Prostate gland (tissue), 2 donors: Measurements from ENCODE around the gene GAP43. TPM values are rescaled to one million over a fixed set of nuclear protein-coding genes. Genes with fewer than 3 reads are reported as not detected.

ENCODE experiments used
- DNase-seq: peaks from one replicate; pipeline ENCODE4 v3.0.0-alpha.2; 2019; ENCODE audit warnings: low spot score
- H3K27ac ChIP-seq, 2 donors: fragments of 200-600 bp; sonication (generic); 2 replicates each; pipeline ENCODE4 v1.5.1; 2017 to 2019
- H3K27me3 ChIP-seq: fragments of 200-600 bp; sonication (generic); replicated peaks from 2 replicates; pipeline ENCODE4 v1.5.1; 2019; ENCODE audit not compliant: insufficient read depth
- H3K36me3 ChIP-seq, 2 donors: fragments of 200-600 bp; sonication (generic); 1 replicate in 1 of 2; 2 replicates in 1 of 2; pipeline versions ENCODE4 v1.5.1 to v1.8.1; 2017 to 2019
- H3K4me1 ChIP-seq: fragments of 200-600 bp; sonication (generic); replicated peaks from 2 replicates; pipeline ENCODE4 v1.5.1; 2019
- H3K4me3 ChIP-seq, 2 donors: fragments of 200-600 bp; sonication (generic); 2 replicates each; pipeline ENCODE4 v1.5.1; 2017 to 2019
- H3K9me3 ChIP-seq: fragments of 200-600 bp; sonication (generic); 2 replicates; pipeline ENCODE4 v1.5.1; 2017
- POLR2A ChIP-seq: fragments of 450-650 bp; IDR thresholded peaks from one replicate; pipeline ENCODE4 v1.6.1; 2016; ENCODE audit warnings: antibody characterized with exemption, mild to moderate bottlenecking
- POLR2AphosphoS5 ChIP-seq: sonication (generic); formaldehyde crosslinking; IDR thresholded peaks from one replicate; pipeline ENCODE4 v1.6.1; 2017; ENCODE audit warnings: antibody characterized with exemption
- WGBS: methylation state at CpG from one replicate; pipeline ENCODE4 v1.1.5; 2018; 5-methylcytosine and 5-hydroxymethylcytosine counted together
- intact Hi-C: fragments of 100-400 bp; cut with DNase I; formaldehyde crosslinking; loops from one replicate; pipeline ENCODE4 v1.14.2; 2022
- total RNA-seq, 2 donors: library from RNA; depleted of rRNA; stranded (reverse); fragments of >200 nt; gene quantifications; one replicate each; pipeline ENCODE4 v1.1.0, GENCODE V29; 2016
- TF ChIP-seq, protein P1 (sequence below), 4 experiments: fragments of 200-600 bp in 2 of 4; fragments of 450-650 bp in 2 of 4; sonication (generic) in 2 of 4; IDR thresholded peaks; 1 replicate in 3 of 4; 2 replicates in 1 of 4; pipeline ENCODE4 v1.5.1; 2016 to 2019; ENCODE audit warnings: antibody characterized with exemption in 4 of 4, mild to moderate bottlenecking in 2 of 4, moderate library complexity in 2 of 4

Gene GAP43, protein sequence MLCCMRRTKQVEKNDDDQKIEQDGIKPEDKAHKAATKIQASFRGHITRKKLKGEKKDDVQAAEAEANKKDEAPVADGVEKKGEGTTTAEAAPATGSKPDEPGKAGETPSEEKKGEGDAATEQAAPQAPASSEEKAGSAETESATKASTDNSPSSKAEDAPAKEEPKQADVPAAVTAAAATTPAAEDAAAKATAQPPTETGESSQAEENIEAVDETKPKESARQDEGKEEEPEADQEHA
- under 1 TPM in 1 of 2 donors, not detected in 1; 0.74 TPM for total RNA-seq

DNA sequence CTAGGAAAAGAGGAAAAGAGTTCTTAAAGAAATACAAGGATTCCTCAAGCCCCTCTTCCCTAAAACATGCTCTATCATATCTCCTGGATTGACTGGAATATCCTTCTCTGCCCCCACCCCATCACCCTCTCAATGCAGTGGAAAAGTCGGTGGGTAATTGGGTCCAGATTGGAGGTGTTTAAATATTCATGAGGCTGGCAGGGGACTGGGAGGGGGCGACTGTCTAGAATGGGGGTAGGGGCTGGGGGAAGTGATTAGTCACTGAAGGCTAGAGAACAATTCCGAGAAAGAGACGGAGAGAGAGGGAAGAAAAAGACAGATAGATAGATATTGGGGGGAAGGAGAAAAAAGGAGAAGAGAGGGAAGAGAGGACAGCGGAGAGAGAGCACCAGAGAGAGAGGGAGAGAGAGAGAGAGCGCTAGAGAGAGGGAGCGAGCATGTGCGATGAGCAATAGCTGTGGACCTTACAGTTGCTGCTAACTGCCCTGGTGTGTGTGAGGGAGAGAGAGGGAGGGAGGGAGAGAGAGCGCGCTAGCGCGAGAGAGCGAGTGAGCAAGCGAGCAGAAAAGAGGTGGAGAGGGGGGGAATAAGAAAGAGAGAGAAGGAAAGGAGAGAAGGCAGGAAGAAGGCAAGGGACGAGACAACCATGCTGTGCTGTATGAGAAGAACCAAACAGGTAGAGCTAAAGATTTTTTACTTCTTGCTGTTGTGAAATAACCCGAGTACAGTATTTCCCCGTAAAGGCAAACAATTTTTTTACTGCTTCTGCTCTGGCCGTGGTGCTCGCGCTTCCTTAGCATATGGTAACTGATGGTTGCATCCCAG lies at the start of gene GAP43:
TSS of gene GAP43 (plus strand) at position 467 of the 825 bp plus-strand sequence. CDS start at position 647, 180 bp downstream.
- DNase-seq: no peak
- no peak for TF ChIP-seq POLR2A
- TF ChIP-seq, protein P1, sequence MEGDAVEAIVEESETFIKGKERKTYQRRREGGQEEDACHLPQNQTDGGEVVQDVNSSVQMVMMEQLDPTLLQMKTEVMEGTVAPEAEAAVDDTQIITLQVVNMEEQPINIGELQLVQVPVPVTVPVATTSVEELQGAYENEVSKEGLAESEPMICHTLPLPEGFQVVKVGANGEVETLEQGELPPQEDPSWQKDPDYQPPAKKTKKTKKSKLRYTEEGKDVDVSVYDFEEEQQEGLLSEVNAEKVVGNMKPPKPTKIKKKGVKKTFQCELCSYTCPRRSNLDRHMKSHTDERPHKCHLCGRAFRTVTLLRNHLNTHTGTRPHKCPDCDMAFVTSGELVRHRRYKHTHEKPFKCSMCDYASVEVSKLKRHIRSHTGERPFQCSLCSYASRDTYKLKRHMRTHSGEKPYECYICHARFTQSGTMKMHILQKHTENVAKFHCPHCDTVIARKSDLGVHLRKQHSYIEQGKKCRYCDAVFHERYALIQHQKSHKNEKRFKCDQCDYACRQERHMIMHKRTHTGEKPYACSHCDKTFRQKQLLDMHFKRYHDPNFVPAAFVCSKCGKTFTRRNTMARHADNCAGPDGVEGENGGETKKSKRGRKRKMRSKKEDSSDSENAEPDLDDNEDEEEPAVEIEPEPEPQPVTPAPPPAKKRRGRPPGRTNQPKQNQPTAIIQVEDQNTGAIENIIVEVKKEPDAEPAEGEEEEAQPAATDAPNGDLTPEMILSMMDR (IDR thresholded peaks at IDR 0.05): no peak
- no peak for TF ChIP-seq POLR2AphosphoS5
- intact Hi-C loops: no loop called here
- no peaks in the 10 kb centered on the region for H3K4me1 ChIP-seq
- WGBS: 4% methylated on average over 20 of the region's 20 CpGs
- no peak within 1 kb of the TSS for H3K27ac ChIP-seq
- H3K36me3 ChIP-seq: no peaks in the 10 kb centered on the region
- H3K9me3 ChIP-seq: no peaks in the 10 kb centered on the region
- H3K4me3 ChIP-seq: no peak within 1 kb of the TSS
- H3K27me3 ChIP-seq: no peaks in the 10 kb centered on the region

DNA sequence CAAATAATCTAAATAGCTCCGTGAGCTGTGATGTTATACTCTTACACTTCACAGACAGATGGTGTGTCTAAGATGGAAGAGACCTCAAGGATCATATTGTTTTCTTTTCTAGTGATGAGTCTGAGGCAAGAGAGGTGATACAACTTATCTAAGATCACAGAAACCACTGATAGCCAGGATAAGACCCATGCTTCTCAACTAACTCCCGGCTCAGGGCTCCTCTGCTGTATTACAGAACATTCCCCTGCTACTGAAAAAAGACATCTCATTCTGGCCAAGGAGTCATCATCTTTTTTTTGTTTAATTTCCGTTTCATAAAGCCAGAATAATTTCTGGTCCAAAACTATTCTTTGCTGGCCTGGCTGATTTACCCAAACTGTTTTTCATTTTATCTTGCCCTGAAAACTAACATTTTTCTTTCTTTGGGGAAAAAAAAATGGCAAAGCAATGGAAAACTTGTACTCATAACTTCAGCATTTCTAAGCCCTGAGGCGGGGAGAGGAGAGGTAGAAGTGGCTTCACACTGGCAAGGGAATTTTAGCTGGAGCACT lies 46.9 kb upstream of the GAP43 start:
- Histone ChIP-seq H3K27ac (no peak overlapping the region), H3K36me3 (no peaks in the 10 kb centered on the region), H3K4me3 (no peak overlapping the region), H3K9me3 (no peaks in the 10 kb centered on the region), H3K27me3 (no peaks in the 10 kb centered on the region), H3K4me1 (no peaks in the 10 kb centered on the region)
- TF ChIP-seq POLR2AphosphoS5: no peak
- TF ChIP-seq, protein P1 (IDR thresholded peaks at IDR 0.05): no peak
- no peak for TF ChIP-seq POLR2A
- DNase-seq: no peak
- intact Hi-C loops: no loop called here
- 42% methylated on average over 4 of the region's 4 CpGs for WGBS

DNA sequence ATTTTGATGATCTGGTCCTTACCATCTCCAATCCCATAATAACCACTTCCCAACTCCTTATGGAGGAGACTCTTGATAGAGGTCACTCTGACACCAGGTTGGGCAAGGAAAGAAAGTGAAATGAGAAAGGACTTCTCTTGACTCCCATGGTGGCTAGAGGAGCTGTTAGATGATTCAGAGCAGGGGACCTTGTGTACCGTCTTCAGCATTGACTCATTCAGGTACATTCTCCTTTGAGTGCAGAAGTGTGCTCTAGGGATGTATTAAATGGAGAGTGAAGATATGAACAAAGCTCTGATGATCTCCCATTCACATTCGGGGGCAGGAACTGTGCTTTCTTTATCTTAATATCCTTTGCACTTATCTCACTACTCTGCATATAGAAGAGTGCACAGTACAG lies 46.3 kb upstream of the GAP43 start:
- Histone ChIP-seq H3K4me1 (no peaks in the 10 kb centered on the region), H3K36me3 (no peaks in the 10 kb centered on the region), H3K4me3 (no peak overlapping the region), H3K27me3 (no peaks in the 10 kb centered on the region), H3K27ac (no peak overlapping the region), H3K9me3 (no peaks in the 10 kb centered on the region)
- TF ChIP-seq POLR2AphosphoS5 (no peak), POLR2A (no peak)
- TF ChIP-seq, protein P1 (IDR thresholded peaks at IDR 0.05): no peak
- DNase-seq: no peak
- 96% methylated on average over 2 of the region's 2 CpGs for WGBS
- intact Hi-C loops: no loop called here

DNA sequence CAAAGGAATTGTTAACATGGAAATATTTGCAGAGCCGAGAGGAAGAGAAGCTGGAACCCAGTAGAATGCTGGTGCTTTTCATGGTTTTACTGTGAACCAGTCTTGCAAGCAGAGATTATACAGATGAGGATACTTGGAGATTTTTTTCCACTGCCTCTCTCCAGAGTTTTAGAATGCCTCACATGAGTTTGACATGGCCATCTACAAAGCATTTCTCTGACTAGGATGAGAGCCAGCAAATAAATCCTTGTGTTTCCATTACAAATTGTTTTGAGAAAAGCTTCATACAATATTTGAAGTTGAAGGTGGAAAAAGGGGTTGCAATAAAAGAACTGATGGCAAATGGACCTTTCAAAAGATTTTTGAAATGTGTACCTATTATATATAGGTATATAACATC lies 45.0 kb upstream of the GAP43 start:
- no peak for DNase-seq
- intact Hi-C loops: no loop called here
- Histone ChIP-seq H3K36me3 (no peaks in the 10 kb centered on the region), H3K27me3 (no peaks in the 10 kb centered on the region), H3K4me1 (no peaks in the 10 kb centered on the region), H3K9me3 (no peaks in the 10 kb centered on the region), H3K27ac (no peak overlapping the region), H3K4me3 (no peak overlapping the region)
- 81% methylated on average over 1 of the region's 1 CpG for WGBS
- TF ChIP-seq POLR2AphosphoS5: no peak
- no peak for TF ChIP-seq POLR2A
- TF ChIP-seq, protein P1 (IDR thresholded peaks at IDR 0.05): no peak
